HCT116 (cell line): ENCODE measurements around the gene PNRC1. TPM values are rescaled to one million over a fixed set of nuclear protein-coding genes. Genes with fewer than 3 reads are reported as not detected.

ENCODE experiments used
- ATAC-seq: fragments of 200-7000 bp; cut with Tn5 transposase; 2 replicates; pipeline ENCODE4 v1.9.1; 2020; ENCODE audit warnings: mild to moderate bottlenecking, moderate library complexity
- BruUV-seq: library from RNA; stranded (reverse); fragments of 400-500 nt; replicated peaks from 2 replicates; lab custom pipeline; 2021; lab: Mats Ljungman, UMichigan
- CTCF ChIA-PET: fragments of 300-600 bp; sonication (Branson Sonifier 250); formaldehyde crosslinking; loops from one replicate; lab custom pipeline; 2021; ENCODE audit warnings: antibody characterized with exemption; lab: Charles Lee
- POLR2A ChIA-PET: fragments of 300-600, 350-600 bp; sonication (Branson Sonifier 250); formaldehyde crosslinking; loops from one replicate; lab custom pipeline; 2021; ENCODE audit warnings: antibody characterized with exemption; lab: Charles Lee
- RAD21 ChIA-PET, 2 experiments: fragments of 300-600 bp; sonication (Branson Sonifier 250); formaldehyde crosslinking; loops; one replicate each; lab custom pipeline; 2023; ENCODE audit warnings: low total read pairs in 2 of 2; ENCODE audit not compliant: uncharacterized antibody in 2 of 2, unreplicated experiment in 2 of 2, low non-redundant PET in 1 of 2; lab: Charles Lee
- DNase-seq: peaks from one replicate; pipeline ENCODE4 v3.0.0-alpha.2; 2010; ENCODE audit warnings: low read depth, low spot score
- H2AFZ ChIP-seq: fragments of 200-600 bp; shearing (Covaris generic), sonication (generic); 2 replicates; pipeline ENCODE4 v1.6.1; 2017; ENCODE audit warnings: low read depth, mixed run types, mixed read lengths, antibody characterized with exemption, low read length; ENCODE audit not compliant: poor library complexity, severe bottlenecking
- H3K27ac ChIP-seq: 2 replicates; pipeline ENCODE4 v1.5.1; 2012; ENCODE audit warnings: low read depth, low read length
- H3K27me3 ChIP-seq: fragments of 200-600 bp; sonication (generic); 2 replicates; pipeline ENCODE4 v1.6.1; 2016; ENCODE audit warnings: mixed run types, low read length, mixed read lengths; ENCODE audit not compliant: insufficient read depth
- H3K36me3 ChIP-seq, 2 experiments: fragments of 200-500 bp in 1 of 2; fragments of 200-600 bp in 1 of 2; sonication (Bioruptor generic) in 1 of 2; sonication (generic) in 1 of 2; 2 replicates each; pipeline versions ENCODE4 v1.5.1 to v1.6.1; 2014 to 2016; ENCODE audit warnings: low read length in 2 of 2, inconsistent platforms in 1 of 2, mixed read lengths in 1 of 2, mixed run types in 1 of 2; ENCODE audit not compliant: insufficient read depth in 2 of 2, control insufficient read depth in 1 of 2
- H3K4me1 ChIP-seq, 2 experiments: fragments of 200-600 bp in 1 of 2; sonication (generic) in 1 of 2; 2 replicates each; pipeline versions ENCODE4 v1.5.1 to v1.6.1; 2012 to 2017; ENCODE audit warnings: low read length in 2 of 2, inconsistent platforms in 1 of 2, mild to moderate bottlenecking in 1 of 2, mixed read lengths in 1 of 2, mixed run types in 1 of 2, moderate library complexity in 1 of 2; ENCODE audit not compliant: insufficient read depth in 2 of 2, control insufficient read depth in 1 of 2
- H3K4me2 ChIP-seq: fragments of 200-600 bp; sonication (generic); 2 replicates; pipeline ENCODE4 v1.6.1; 2017; ENCODE audit warnings: mixed run types, low read length, mixed read lengths
- H3K4me3 ChIP-seq, 2 experiments: fragments of 200-600 bp in 1 of 2; sonication (generic) in 1 of 2; replicated peaks in 1 of 2; 2 replicates each; pipeline ENCODE4 v1.5.1; 2011 to 2016; ENCODE audit warnings: low read length in 2 of 2, control low read depth in 1 of 2, low read depth in 1 of 2, mild to moderate bottlenecking in 1 of 2, mixed read lengths in 1 of 2, mixed run types in 1 of 2
- H3K79me2 ChIP-seq: fragments of 200-600 bp; sonication (generic); 2 replicates; pipeline ENCODE4 v1.6.1; 2017; ENCODE audit warnings: mild to moderate bottlenecking, mixed run types, low read length, moderate library complexity, mixed read lengths; ENCODE audit not compliant: insufficient read depth
- H3K9ac ChIP-seq: fragments of 200-600 bp; sonication (generic); 2 replicates; pipeline ENCODE4 v1.6.1; 2016; ENCODE audit warnings: low read length, mixed read lengths
- H3K9me2 ChIP-seq: fragments of 200-600 bp; sonication (generic), shearing (Covaris generic); 2 replicates; pipeline ENCODE4 v1.6.1; 2017; ENCODE audit warnings: mixed run types, mild to moderate bottlenecking, moderate library complexity; ENCODE audit not compliant: insufficient read depth
- H3K9me3 ChIP-seq, 2 experiments: fragments of 200-500 bp in 1 of 2; fragments of 200-600 bp in 1 of 2; sonication (Bioruptor generic) in 1 of 2; sonication (generic) in 1 of 2; 2 replicates each; pipeline ENCODE4 v1.6.1; 2014 to 2017; ENCODE audit warnings: low read length in 2 of 2, mixed read lengths in 2 of 2, inconsistent platforms in 1 of 2, low read depth in 1 of 2, mild to moderate bottlenecking in 1 of 2, mixed run types in 1 of 2, moderate library complexity in 1 of 2; ENCODE audit not compliant: control insufficient read depth in 1 of 2, insufficient read depth in 1 of 2
- H4K20me1 ChIP-seq: fragments of 200-600 bp; sonication (generic), shearing (Covaris generic); 2 replicates; pipeline ENCODE4 v1.6.1; 2017; ENCODE audit warnings: mixed run types, mild to moderate bottlenecking, moderate library complexity; ENCODE audit not compliant: insufficient read depth
- ATF3 ChIP-seq: IDR thresholded peaks from 2 replicates; pipeline ENCODE4 v1.6.1; 2012
- CEBPB ChIP-seq: IDR thresholded peaks from 2 replicates; pipeline ENCODE4 v1.6.1; 2012; ENCODE audit warnings: low read depth
- EGR1 ChIP-seq: IDR thresholded peaks from 2 replicates; pipeline ENCODE4 v1.6.1; 2012; ENCODE audit warnings: low read depth
- EZH2 ChIP-seq: fragments of 200-600 bp; sonication (generic); IDR thresholded peaks from 2 replicates; pipeline ENCODE4 v1.6.1; 2017; ENCODE audit warnings: antibody characterized with exemption, mixed run types
- EZH2phosphoT487 ChIP-seq: fragments of 200-600 bp; IDR thresholded peaks from 2 replicates; pipeline ENCODE4 v1.6.1; 2018; ENCODE audit warnings: antibody characterized with exemption, borderline replicate concordance
- JUND ChIP-seq: IDR thresholded peaks from 2 replicates; pipeline ENCODE4 v1.6.1; 2012
- POLR2A ChIP-seq: IDR thresholded peaks from 2 replicates; pipeline ENCODE4 v1.7.0; 2011; ENCODE audit warnings: borderline replicate concordance; ENCODE audit not compliant: insufficient read depth, insufficient read length; ENCODE audit errors: extremely low read depth
- POLR2AphosphoS5 ChIP-seq: IDR thresholded peaks from 2 replicates; pipeline ENCODE4 v1.6.1; 2011; ENCODE audit warnings: mild to moderate bottlenecking, low read depth, low read length, moderate library complexity
- RAD21 ChIP-seq: IDR thresholded peaks from 2 replicates; pipeline ENCODE4 v1.6.1; 2012; ENCODE audit warnings: low read depth, mild to moderate bottlenecking
- SIN3A ChIP-seq: IDR thresholded peaks from 2 replicates; pipeline ENCODE4 v1.6.1; 2012; ENCODE audit warnings: low read depth
- SRF ChIP-seq: IDR thresholded peaks from 2 replicates; pipeline ENCODE4 v1.6.1; 2012; ENCODE audit warnings: low read depth
- TCF7L2 ChIP-seq: IDR thresholded peaks from 2 replicates; pipeline ENCODE4 v1.7.0; 2011; ENCODE audit warnings: borderline replicate concordance, inconsistent platforms; ENCODE audit not compliant: insufficient read depth, insufficient read length; ENCODE audit errors: extremely low read depth
- ZFX ChIP-seq: fragments of 450-650 bp; IDR thresholded peaks from 2 replicates; pipeline ENCODE4 v1.6.1; 2017
- ZNF274 ChIP-seq: fragments of 200-500 bp; sonication (Bioruptor generic); IDR thresholded peaks from 2 replicates; pipeline ENCODE4 v1.6.1; 2014; ENCODE audit warnings: mild to moderate bottlenecking, low read depth, low read length, inconsistent platforms
- intact Hi-C: fragments of 100-400 bp; cut with micrococcal nuclease; formaldehyde crosslinking; loops from 2 replicates; pipeline ENCODE4 v1.10.0; 2022
- total RNA-seq: library from RNA; stranded (reverse); gene quantifications from one replicate; pipeline ENCODE4 v1.2.1, GENCODE V29; 2021; ENCODE audit not compliant: unreplicated experiment
- TF ChIP-seq, protein P1 (sequence below): IDR thresholded peaks from 2 replicates; pipeline ENCODE4 v1.6.1; 2012
- TF ChIP-seq, protein P2 (sequence below), 3 experiments: fragments of 200-600 bp in 1 of 3; sonication (generic) in 1 of 3; IDR thresholded peaks in 2 of 3; conservative IDR thresholded peaks in 1 of 3; 2 replicates each; pipeline ENCODE4 v1.5.1; 2012 to 2017; ENCODE audit warnings: low read depth in 2 of 3, low read length in 2 of 3, antibody characterized with exemption in 1 of 3, borderline replicate concordance in 1 of 3, control low read depth in 1 of 3, mild to moderate bottlenecking in 1 of 3, mixed read lengths in 1 of 3, mixed run types in 1 of 3, moderate library complexity in 1 of 3; ENCODE audit not compliant: insufficient read depth in 1 of 3

The PNRC1 gene
- total RNA-seq, 1 experiment from 2014 or later: 66.8 TPM

- TF ChIP-seq RAD21: no peak
- no peak for TF ChIP-seq JUND
- no peak for TF ChIP-seq CEBPB
- TF ChIP-seq EZH2phosphoT487: no peak
- TF ChIP-seq EZH2: no peak
- TF ChIP-seq SRF: no peak
- TF ChIP-seq, protein P1, sequence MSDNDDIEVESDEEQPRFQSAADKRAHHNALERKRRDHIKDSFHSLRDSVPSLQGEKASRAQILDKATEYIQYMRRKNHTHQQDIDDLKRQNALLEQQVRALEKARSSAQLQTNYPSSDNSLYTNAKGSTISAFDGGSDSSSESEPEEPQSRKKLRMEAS: no peak
- no peak for TF ChIP-seq ZFX
These were observed at the start of gene PNRC1 (continued) for GRCh38 chr6:89080281-89081128.

GRCh38 chr6:89032599-89032998, 48.0 kb upstream of the PNRC1 start:
- ChIA-PET POLR2A (no interaction called here), RAD21 (no interaction called here), CTCF (no interaction called here)
- H3K4me2 ChIP-seq: no peak overlapping the region
- no peak overlapping the region for H3K4me3 ChIP-seq
- TF ChIP-seq ZNF274 (no peak), EGR1 (no peak), TCF7L2 (no peak), ATF3 (no peak), POLR2A (no peak), SIN3A (no peak), CEBPB (no peak), JUND (no peak), POLR2AphosphoS5 (no peak), ZFX (no peak)
- TF ChIP-seq, protein P2, sequence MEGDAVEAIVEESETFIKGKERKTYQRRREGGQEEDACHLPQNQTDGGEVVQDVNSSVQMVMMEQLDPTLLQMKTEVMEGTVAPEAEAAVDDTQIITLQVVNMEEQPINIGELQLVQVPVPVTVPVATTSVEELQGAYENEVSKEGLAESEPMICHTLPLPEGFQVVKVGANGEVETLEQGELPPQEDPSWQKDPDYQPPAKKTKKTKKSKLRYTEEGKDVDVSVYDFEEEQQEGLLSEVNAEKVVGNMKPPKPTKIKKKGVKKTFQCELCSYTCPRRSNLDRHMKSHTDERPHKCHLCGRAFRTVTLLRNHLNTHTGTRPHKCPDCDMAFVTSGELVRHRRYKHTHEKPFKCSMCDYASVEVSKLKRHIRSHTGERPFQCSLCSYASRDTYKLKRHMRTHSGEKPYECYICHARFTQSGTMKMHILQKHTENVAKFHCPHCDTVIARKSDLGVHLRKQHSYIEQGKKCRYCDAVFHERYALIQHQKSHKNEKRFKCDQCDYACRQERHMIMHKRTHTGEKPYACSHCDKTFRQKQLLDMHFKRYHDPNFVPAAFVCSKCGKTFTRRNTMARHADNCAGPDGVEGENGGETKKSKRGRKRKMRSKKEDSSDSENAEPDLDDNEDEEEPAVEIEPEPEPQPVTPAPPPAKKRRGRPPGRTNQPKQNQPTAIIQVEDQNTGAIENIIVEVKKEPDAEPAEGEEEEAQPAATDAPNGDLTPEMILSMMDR (IDR thresholded peaks at IDR 0.05 in 2 of 3, conservative IDR thresholded peaks at IDR 0.05 in 1 of 3; ENCODE audit: borderline replicate concordance in 1 of 3, insufficient read depth in 1 of 3, low read depth in 2 of 3, low read length in 2 of 3): no peak
- TF ChIP-seq, protein P1: no peak
- H3K9me3 ChIP-seq: peaks cover 0 to 5% of the 10 kb centered on the region in 2 experiments; a peak in 2 of 4 replicates
- BruUV-seq: no TSS peak
- H3K9ac ChIP-seq: no peak overlapping the region
- H3K27ac ChIP-seq: no peak overlapping the region
- no peaks in the 10 kb centered on the region for H4K20me1 ChIP-seq
- H3K4me1 ChIP-seq: no peaks in the 10 kb centered on the region
- ATAC-seq (no peak), DNase-seq (no peak)
- H3K27me3 ChIP-seq: no peaks in the 10 kb centered on the region
- no peak overlapping the region for H2AFZ ChIP-seq
- no peaks in the 10 kb centered on the region for H3K79me2 ChIP-seq
- H3K36me3 ChIP-seq: no peaks in the 10 kb centered on the region
- intact Hi-C loops: no loop called here
- no peaks in the 10 kb centered on the region for H3K9me2 ChIP-seq
